Spleen (tissue), 11 donors: ENCODE measurements around the gene BTBD2. TPM values are rescaled to one million over a fixed set of nuclear protein-coding genes. Genes with fewer than 3 reads are reported as not detected.

Experiments used
- DNase-seq: peaks from one replicate; pipeline ENCODE4 v3.0.0-alpha.2; 2020
- H3K27ac ChIP-seq, 8 donors: fragments of 200-600 bp; sonication (generic) in 7 of 8; 1 replicate in 4 of 8; 2 replicates in 4 of 8; pipeline versions ENCODE4 v1.5.0 to v1.8.0; 2016 to 2021; ENCODE audit warnings: inconsistent platforms in 4 of 8, mild to moderate bottlenecking in 4 of 8, moderate library complexity in 1 of 8
- H3K27me3 ChIP-seq, 7 donors: fragments of 200-600 bp; sonication (generic) in 6 of 7; replicated peaks in 1 of 7; 1 replicate in 4 of 7; 2 replicates in 3 of 7; pipeline versions ENCODE4 v1.5.0 to v1.8.0; 2016 to 2021; ENCODE audit warnings: inconsistent platforms in 3 of 7, mild to moderate bottlenecking in 1 of 7
- H3K36me3 ChIP-seq, 6 donors: fragments of 200-600 bp; sonication (generic) in 5 of 6; 1 replicate in 4 of 6; 2 replicates in 2 of 6; pipeline versions ENCODE4 v1.5.0 to v1.8.0; 2016 to 2021; ENCODE audit warnings: inconsistent platforms in 2 of 6
- H3K4me1 ChIP-seq, 6 donors: fragments of 200-600 bp; sonication (generic) in 5 of 6; 1 replicate in 3 of 6; 2 replicates in 3 of 6; pipeline versions ENCODE4 v1.5.0 to v1.8.0; 2016 to 2021; ENCODE audit warnings: inconsistent platforms in 3 of 6
- H3K4me3 ChIP-seq, 8 donors: fragments of 200-600 bp; sonication (generic) in 7 of 8; 1 replicate in 4 of 8; 2 replicates in 4 of 8; pipeline versions ENCODE4 v1.5.0 to v1.8.0; 2016 to 2021; ENCODE audit warnings: inconsistent platforms in 4 of 8, mild to moderate bottlenecking in 4 of 8, moderate library complexity in 2 of 8
- H3K9me3 ChIP-seq, 8 donors: fragments of 200-600 bp; sonication (generic) in 7 of 8; 1 replicate in 4 of 8; 2 replicates in 4 of 8; pipeline versions ENCODE4 v1.5.0 to v1.8.0; 2016 to 2021; ENCODE audit warnings: inconsistent platforms in 4 of 8
- CTCF ChIP-seq, 11 experiments: fragments of 200-600 bp in 7 of 11; fragments of 450-650 bp in 4 of 11; sonication (generic) in 4 of 11; IDR thresholded peaks in 8 of 11; conservative IDR thresholded peaks in 3 of 11; 1 replicate in 7 of 11; 2 replicates in 4 of 11; pipeline versions ENCODE4 v1.4.0 to v1.8.0; 2016 to 2021; ENCODE audit warnings: antibody characterized with exemption in 11 of 11, inconsistent platforms in 4 of 11, mild to moderate bottlenecking in 1 of 11
- POLR2A ChIP-seq, 3 donors: fragments of 450-650 bp; IDR thresholded peaks; one replicate each; pipeline ENCODE4 v1.5.1; 2017; ENCODE audit warnings: antibody characterized with exemption in 3 of 3, mild to moderate bottlenecking in 1 of 3
- POLR2AphosphoS5 ChIP-seq, 3 donors: sonication (generic); formaldehyde crosslinking; IDR thresholded peaks; one replicate each; pipeline ENCODE4 v1.5.1; 2017; ENCODE audit warnings: antibody characterized with exemption in 3 of 3
- WGBS, 5 donors: extraction: QIAGEN DNeasy Blood & Tissue Kit in 3 of 5; methylation state at CpG; one replicate each; pipeline versions ENCODE4 v1.1.5 to v1.1.7; 2013 to 2018; 5-methylcytosine and 5-hydroxymethylcytosine counted together
- intact Hi-C: fragments of 100-400 bp; cut with DNase I; formaldehyde crosslinking; loops from one replicate; pipeline ENCODE4 v1.15.0; 2023; ENCODE audit warnings: low total_unique reads
- polyA plus RNA-seq, 3 donors: library from polyadenylated mRNA; stranded (reverse); fragments of 200-250 nt; gene quantifications; one replicate each; pipeline ENCODE4 v1.2.1, GENCODE V29; 2013
- small RNA-seq, 4 donors: library from RNA; depleted of rRNA; stranded (forward); fragments of <200 nt; gene quantifications; one replicate each; pipeline ENCODE3, GENCODE V24; 2016
- total RNA-seq, 7 donors: library from RNA; depleted of rRNA in 3 of 7; stranded (reverse); fragments of >200 nt in 3 of 7; fragmentation: NEBNext Ultra II Directional in 4 of 7; extraction: Animal tissue kit (Norgen Biotek cat#: 25700) in 4 of 7; gene quantifications; one replicate each; pipeline versions ENCODE4 v1.1.0 to v1.2.1, GENCODE V29; 2016 to 2021
- donor health status: healthy with polysubstance abuse.
- donor health status: DM: no; HTN: no; CAD: no; lungs with moderate emphysema.
- donor health status: DM: no; HTN: no; CAD: no.
- donor health status: Bipolar disorder and iron deficiency.
- donor health status: healthy.
- donor health status: DM: no; HTN: no; CAD: no.
- donor health status: DM: yes; HTN: yes; CAD: no.

Gene BTBD2
- total and polyA plus RNA-seq, 10 donors: 29.1 to 77.1 (median 57.1) TPM

GRCh38 chr19:1936430-1936829 lies 79.1 kb downstream of the BTBD2 start:
- no peak for TF ChIP-seq POLR2A (IDR thresholded peaks at IDR 0.05)
- no peak for TF ChIP-seq CTCF (IDR thresholded peaks at IDR 0.05 in 8 of 11, conservative IDR thresholded peaks at IDR 0.05 in 3 of 11)
- no peaks in the 10 kb centered on the region for H3K27me3 ChIP-seq
- peaks cover 0 to 9% (median under 1%) of the 10 kb centered on the region in 8 donors for H3K9me3 ChIP-seq
- no peaks in the 10 kb centered on the region for H3K36me3 ChIP-seq
- 75 to 91% (median 80%) methylated on average over 3 of the region's 3 CpGs for WGBS, 5 donors
- no peak overlapping the region for H3K4me3 ChIP-seq
- intact Hi-C loops: no loop called here
- no peak for DNase-seq
- peak overlapping the region; percentile 54 to 90 (median 78) for H3K27ac ChIP-seq
- peaks cover 9 to 78% (median 48%) of the 10 kb centered on the region in 6 donors for H3K4me1 ChIP-seq

- H3K36me3 ChIP-seq: no peaks in the 10 kb centered on the region
- intact Hi-C loops: no loop called here
- peaks cover 0 to 11% (median 1%) of the 10 kb centered on the region in 8 donors for H3K9me3 ChIP-seq
- H3K4me3 ChIP-seq: no peak overlapping the region
- DNase-seq: peak; percentile 87
- H3K4me1 ChIP-seq: peaks cover 9 to 79% (median 47%) of the 10 kb centered on the region in 6 donors
- 58 to 68% (median 67%) methylated on average over 8 to 11 of the region's 11 CpGs for WGBS, 5 donors
- H3K27ac ChIP-seq: peak overlapping the region; percentile 54 to 90 (median 78)
- no peaks in the 10 kb centered on the region for H3K27me3 ChIP-seq
- TF ChIP-seq CTCF (IDR thresholded peaks at IDR 0.05 in 8 of 11, conservative IDR thresholded peaks at IDR 0.05 in 3 of 11) (no peak), POLR2A (IDR thresholded peaks at IDR 0.05) (no peak), POLR2AphosphoS5 (IDR thresholded peaks at IDR 0.05) (peak; percentile 80 to 84 (median 82))
Observed at GRCh38 chr19:1935484-1936208, 79.9 kb downstream of the BTBD2 start.

Small RNAs within 50 kb of the gene (small RNA-seq; reads per million reads assigned to genes)
- 0 reads per million in 4 donors for gene AC007136.1

Other genes starting within 250 kb of the BTBD2 start
- gene ATP8B3, start 203.4 kb downstream of the BTBD2 start, total RNA-seq: 10 to 100 TPM in 1 of 7 donors, 1 to 10 TPM in 6; 5.4 to 10.1 (median 7.3) TPM
- 1 to 10 TPM; 1.9 to 3.9 (median 2.3) TPM for gene ATP8B3, start 203.4 kb downstream of the BTBD2 start, polyA plus RNA-seq
- gene REXO1, start 167.2 kb downstream of the BTBD2 start, total RNA-seq: 10 to 100 TPM; 35.7 to 88.1 (median 59.2) TPM
- gene REXO1, start 167.2 kb downstream of the BTBD2 start, polyA plus RNA-seq: 10 to 100 TPM; 13.4 to 52.3 (median 27.4) TPM
- 10 to 100 TPM; 12.9 to 39.0 (median 29.5) TPM for gene KLF16, start 152.1 kb downstream of the BTBD2 start, total RNA-seq
- 10 to 100 TPM in 1 of 3 donors, 1 to 10 TPM in 2; 7.1 to 19.5 (median 8.1) TPM for gene KLF16, start 152.1 kb downstream of the BTBD2 start, polyA plus RNA-seq
- gene ABHD17A, start 130.2 kb downstream of the BTBD2 start, total RNA-seq: 100 to 1,000 TPM in 2 of 7 donors, 10 to 100 TPM in 5; 73.4 to 104 (median 83.0) TPM
- gene ABHD17A, start 130.2 kb downstream of the BTBD2 start, polyA plus RNA-seq: 100 to 1,000 TPM in 1 of 3 donors, 10 to 100 TPM in 2; 80.4 to 107 (median 88.1) TPM
- 10 to 100 TPM in 2 of 7 donors, 1 to 10 TPM in 5; 6.4 to 11.0 (median 8.3) TPM for gene ADAT3, start 110.3 kb downstream of the BTBD2 start, total RNA-seq
- gene ADAT3, start 110.3 kb downstream of the BTBD2 start, polyA plus RNA-seq: 1 to 10 TPM; 3.2 to 9.4 (median 4.0) TPM
- 10 to 100 TPM; 45.4 to 92.2 (median 53.6) TPM for gene SCAMP4, start 110.3 kb downstream of the BTBD2 start, total RNA-seq
- 10 to 100 TPM; 13.0 to 29.9 (median 17.9) TPM for gene SCAMP4, start 110.3 kb downstream of the BTBD2 start, polyA plus RNA-seq
- 100 to 1,000 TPM in 3 of 7 donors, 10 to 100 TPM in 4; 72.2 to 115 (median 88.6) TPM for gene CSNK1G2, start 74.5 kb downstream of the BTBD2 start, total RNA-seq
- gene CSNK1G2, start 74.5 kb downstream of the BTBD2 start, polyA plus RNA-seq: 100 to 1,000 TPM in 1 of 3 donors, 10 to 100 TPM in 2; 52.5 to 120 (median 99.1) TPM
- gene MKNK2, start 35.5 kb upstream of the BTBD2 start, total RNA-seq: 100 to 1,000 TPM; 212 to 389 (median 265) TPM
- 100 to 1,000 TPM in 1 of 3 donors, 10 to 100 TPM in 2; 88.2 to 154 (median 90.0) TPM for gene MKNK2, start 35.5 kb upstream of the BTBD2 start, polyA plus RNA-seq
- gene MOB3A, start 80.6 kb upstream of the BTBD2 start, total RNA-seq: 100 to 1,000 TPM in 5 of 7 donors, 10 to 100 TPM in 2; 80.8 to 161 (median 124) TPM
- 10 to 100 TPM; 24.2 to 48.7 (median 37.6) TPM for gene MOB3A, start 80.6 kb upstream of the BTBD2 start, polyA plus RNA-seq
- 1 to 10 TPM; 1.9 to 5.8 (median 3.7) TPM for gene IZUMO4, start 81.2 kb upstream of the BTBD2 start, total RNA-seq
- 10 to 100 TPM; 13.6 to 25.9 (median 16.7) TPM for gene IZUMO4, start 81.2 kb upstream of the BTBD2 start, polyA plus RNA-seq
- gene AP3D1, start 135.9 kb upstream of the BTBD2 start, total RNA-seq: 100 to 1,000 TPM in 4 of 7 donors, 10 to 100 TPM in 3; 89.3 to 112 (median 100) TPM
- gene AP3D1, start 135.9 kb upstream of the BTBD2 start, polyA plus RNA-seq: 10 to 100 TPM; 32.8 to 80.1 (median 43.2) TPM
- 10 to 100 TPM; 19.5 to 53.2 (median 36.4) TPM for gene DOT1L, start 148.2 kb upstream of the BTBD2 start, total RNA-seq
- gene DOT1L, start 148.2 kb upstream of the BTBD2 start, polyA plus RNA-seq: 10 to 100 TPM in 1 of 3 donors, 1 to 10 TPM in 2; 3.9 to 20.8 (median 7.5) TPM
- 10 to 100 TPM; 37.7 to 66.6 (median 45.6) TPM for gene PLEKHJ1, start 220.6 kb upstream of the BTBD2 start, total RNA-seq
- gene PLEKHJ1, start 220.6 kb upstream of the BTBD2 start, polyA plus RNA-seq: 100 to 1,000 TPM in 1 of 3 donors, 10 to 100 TPM in 2; 78.5 to 117 (median 91.8) TPM
- gene SF3A2, start 221.1 kb upstream of the BTBD2 start, total RNA-seq: 10 to 100 TPM; 28.5 to 79.7 (median 66.6) TPM
- gene SF3A2, start 221.1 kb upstream of the BTBD2 start, polyA plus RNA-seq: 10 to 100 TPM; 35.1 to 50.4 (median 37.7) TPM
- gene AMH, start 233.6 kb upstream of the BTBD2 start, total RNA-seq: 1 to 10 TPM in 4 of 7 donors, under 1 TPM in 3; 0.79 to 5.7 (median 2.1) TPM
- gene AMH, start 233.6 kb upstream of the BTBD2 start, polyA plus RNA-seq: 1 to 10 TPM in 1 of 3 donors, under 1 TPM in 2; 0.20 to 1.2 (median 0.58) TPM
- gene JSRP1, start 240.7 kb upstream of the BTBD2 start, total RNA-seq: 1 to 10 TPM; 1.2 to 4.8 (median 3.4) TPM
- 1 to 10 TPM; 1.2 to 3.0 (median 2.8) TPM for gene JSRP1, start 240.7 kb upstream of the BTBD2 start, polyA plus RNA-seq